H9 (cell line): ENCODE data around the gene CMTM4. TPM values are rescaled to one million over a fixed set of nuclear protein-coding genes. Genes with fewer than 3 reads are reported as not detected.
A peak's percentile ranks its signal among the peaks of the same experiment; 100 is the strongest.

Experiments
- DNase-seq: peaks from one replicate; pipeline ENCODE4 v3.0.0-alpha.2; 2017
- H2AFZ ChIP-seq: one replicate; pipeline ENCODE4 v1.6.1; 2013; ENCODE audit warnings: mild to moderate bottlenecking, low read length, control low read depth, moderate library complexity
- H2AK5ac ChIP-seq: 2 replicates; pipeline ENCODE4 v1.6.1; 2013; ENCODE audit warnings: low read length, control low read depth, mixed read lengths; ENCODE audit not compliant: insufficient read length
- H2BK120ac ChIP-seq: one replicate; pipeline ENCODE4 v1.6.1; 2013; ENCODE audit warnings: low read depth, mild to moderate bottlenecking, low read length, control low read depth, inconsistent platforms; ENCODE audit not compliant: poor library complexity, severe bottlenecking
- H2BK12ac ChIP-seq: 2 replicates; pipeline ENCODE4 v1.6.1; 2013; ENCODE audit warnings: low read length, control low read depth, mixed read lengths, low read depth; ENCODE audit not compliant: insufficient read length
- H2BK15ac ChIP-seq: 2 replicates; pipeline ENCODE4 v1.6.1; 2013; ENCODE audit warnings: low read depth, low read length, control low read depth
- H2BK20ac ChIP-seq: one replicate; pipeline ENCODE4 v1.6.1; 2013; ENCODE audit warnings: low read depth, mild to moderate bottlenecking, low read length, control low read depth, inconsistent platforms; ENCODE audit not compliant: poor library complexity, severe bottlenecking
- H2BK5ac ChIP-seq: 2 replicates; pipeline ENCODE4 v1.6.1; 2013; ENCODE audit warnings: low read length, control low read depth, mixed read lengths; ENCODE audit not compliant: insufficient read length
- H3K14ac ChIP-seq: 2 replicates; pipeline ENCODE4 v1.6.1; 2013; ENCODE audit warnings: low read length, control low read depth; ENCODE audit not compliant: insufficient read depth
- H3K18ac ChIP-seq: 2 replicates; pipeline ENCODE4 v1.6.1; 2013; ENCODE audit warnings: low read depth, mild to moderate bottlenecking, mixed read lengths, low read length, control low read depth; ENCODE audit not compliant: insufficient read length
- H3K23ac ChIP-seq: 2 replicates; pipeline ENCODE4 v1.6.1; 2013; ENCODE audit warnings: low read length, control low read depth, mixed read lengths, low read depth; ENCODE audit not compliant: insufficient read length
- H3K23me2 ChIP-seq: 2 replicates; pipeline ENCODE4 v1.6.1; 2013; ENCODE audit warnings: low read depth, mild to moderate bottlenecking, mixed read lengths, low read length, control low read depth; ENCODE audit not compliant: insufficient read length, poor library complexity, severe bottlenecking
- H3K27ac ChIP-seq: 2 replicates; pipeline ENCODE4 v1.5.1; 2013; ENCODE audit warnings: low read length, control low read depth, mixed read lengths, low read depth; ENCODE audit not compliant: insufficient read length
- H3K27me3 ChIP-seq: 2 replicates; pipeline ENCODE4 v1.6.1; 2013; ENCODE audit warnings: low read length, control low read depth, inconsistent platforms; ENCODE audit not compliant: insufficient read depth
- H3K4ac ChIP-seq: 2 replicates; pipeline ENCODE4 v1.6.1; 2013; ENCODE audit warnings: low read depth, mild to moderate bottlenecking, control low read depth, inconsistent platforms, low read length, moderate library complexity
- H3K4me1 ChIP-seq: 2 replicates; pipeline ENCODE4 v1.6.1; 2013; ENCODE audit warnings: low read length, control low read depth, inconsistent platforms; ENCODE audit not compliant: insufficient read depth
- H3K4me2 ChIP-seq: 2 replicates; pipeline ENCODE4 v1.6.1; 2013; ENCODE audit warnings: low read length, control low read depth, mixed read lengths; ENCODE audit not compliant: insufficient read length, insufficient read depth
- H3K56ac ChIP-seq: 2 replicates; pipeline ENCODE4 v1.6.1; 2013; ENCODE audit warnings: low read depth, mild to moderate bottlenecking, mixed read lengths, low read length, control low read depth; ENCODE audit not compliant: insufficient read length
- H3K79me1 ChIP-seq: 2 replicates; pipeline ENCODE4 v1.6.1; 2013; ENCODE audit warnings: low read depth, mild to moderate bottlenecking, moderate library complexity, low read length, control low read depth, inconsistent platforms; ENCODE audit not compliant: insufficient read depth, poor library complexity, severe bottlenecking
- H3K79me2 ChIP-seq: 2 replicates; pipeline ENCODE4 v1.6.1; 2013; ENCODE audit warnings: low read length, control low read depth, inconsistent platforms; ENCODE audit not compliant: insufficient read depth
- H3K9ac ChIP-seq: 2 replicates; pipeline ENCODE4 v1.6.1; 2013; ENCODE audit warnings: low read length, control low read depth, mixed read lengths; ENCODE audit not compliant: insufficient read length; ENCODE audit errors: extremely low read depth
- H3K9me3 ChIP-seq: one replicate; pipeline ENCODE4 v1.6.1; 2013; ENCODE audit warnings: low read depth, low read length, inconsistent platforms; ENCODE audit not compliant: control insufficient read depth
- H3T11ph ChIP-seq: one replicate; pipeline ENCODE4 v1.6.1; 2013; ENCODE audit warnings: mild to moderate bottlenecking, low read length, control low read depth, inconsistent platforms
- H4K20me1 ChIP-seq: one replicate; pipeline ENCODE4 v1.6.1; 2013; ENCODE audit not compliant: control insufficient read depth, insufficient read length, insufficient read depth
- H4K5ac ChIP-seq: 2 replicates; pipeline ENCODE4 v1.6.1; 2013; ENCODE audit warnings: low read depth, mild to moderate bottlenecking, mixed read lengths, low read length, control low read depth; ENCODE audit not compliant: insufficient read length
- H4K8ac ChIP-seq: replicated peaks from 2 replicates; pipeline ENCODE4 v1.6.1; 2013; ENCODE audit warnings: low read length, control low read depth, mixed read lengths, low read depth; ENCODE audit not compliant: insufficient read length
- H4K91ac ChIP-seq: 2 replicates; pipeline ENCODE4 v1.6.1; 2013; ENCODE audit warnings: low read depth, mild to moderate bottlenecking, moderate library complexity, mixed read lengths, low read length, control low read depth; ENCODE audit not compliant: insufficient read length
- H3K27ac Mint-ChIP-seq, 3 experiments: 2 replicates in 2 of 3; 3 replicates in 1 of 3; pipeline ENCODE4 v1.8.0; 2020 to 2021; ENCODE audit warnings: mixed read lengths in 3 of 3, mild to moderate bottlenecking in 1 of 3, moderate library complexity in 1 of 3
- H3K27me3 Mint-ChIP-seq: 2 replicates; pipeline ENCODE4 v1.8.0; 2021; ENCODE audit warnings: low read depth, mild to moderate bottlenecking, moderate library complexity, mixed read lengths
- H3K36me3 Mint-ChIP-seq, 3 experiments: 2 replicates in 2 of 3; 3 replicates in 1 of 3; pipeline ENCODE4 v1.8.0; 2020 to 2021; ENCODE audit warnings: low read depth in 3 of 3, mixed read lengths in 3 of 3; ENCODE audit not compliant: insufficient read depth in 1 of 3
- H3K4me1 Mint-ChIP-seq, 2 experiments: 2 replicates each; pipeline ENCODE4 v1.8.0; 2020; ENCODE audit warnings: mixed read lengths in 2 of 2
- H3K4me3 Mint-ChIP-seq, 2 experiments: 2 replicates in 1 of 2; 3 replicates in 1 of 2; pipeline ENCODE4 v1.8.0; 2020 to 2021; ENCODE audit warnings: mild to moderate bottlenecking in 2 of 2, mixed read lengths in 2 of 2, moderate library complexity in 1 of 2
- H3K9me3 Mint-ChIP-seq, 2 experiments: 2 replicates in 1 of 2; 3 replicates in 1 of 2; pipeline ENCODE4 v1.8.0; 2020; ENCODE audit warnings: mild to moderate bottlenecking in 2 of 2, mixed read lengths in 2 of 2, moderate library complexity in 1 of 2
- CTCF ChIP-seq: fragments of 200-600 bp; sonication (generic); conservative IDR thresholded peaks from 3 replicates; pipeline ENCODE4 v1.8.0; 2021; ENCODE audit warnings: antibody characterized with exemption, mild to moderate bottlenecking
- WGBS: extraction: QIAGEN DNeasy Blood & Tissue Kit; methylation state at CpG from one replicate; pipeline ENCODE4 v1.1.7; 2013; ENCODE audit warnings: missing lambda C conversion rate, low lambda C conversion rate, mixed read lengths; ENCODE audit not compliant: insufficient read length; ENCODE audit errors: extremely low coverage; 5-methylcytosine and 5-hydroxymethylcytosine counted together
- total RNA-seq: library from RNA; stranded (reverse); gene quantifications from 2 replicates; pipeline ENCODE4 v1.2.1, GENCODE V29; 2021

CMTM4 gene
- total RNA-seq, 1 experiment from 2014 or later: 40.5 TPM

DNA sequence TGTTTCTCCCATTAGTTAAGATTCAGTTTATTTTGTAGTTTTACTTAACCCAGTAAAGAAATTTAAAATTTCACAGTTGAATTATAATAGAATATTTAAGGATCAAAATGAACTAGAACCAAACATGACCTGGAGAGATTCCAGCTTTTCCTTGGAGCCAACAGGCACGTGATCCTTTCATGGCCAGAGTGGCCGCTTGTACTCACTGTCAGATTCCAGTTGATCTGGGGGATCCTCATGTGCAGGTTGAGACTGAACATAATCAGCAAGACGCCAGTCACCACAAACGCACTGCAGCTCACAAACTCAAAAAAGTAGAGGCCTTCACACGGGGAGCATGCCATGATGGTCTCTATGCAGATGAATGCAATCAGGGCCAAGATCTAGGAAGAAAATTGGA lies 60.3 kb downstream of the CMTM4 start:
- no peaks in the 10 kb centered on the region; a peak in 1 of 5 replicates for H3K9me3 Mint-ChIP-seq
- H3K9ac ChIP-seq: no peak overlapping the region
- no peak overlapping the region for H3K4me3 Mint-ChIP-seq
- no peaks in the 10 kb centered on the region for H3K79me2 ChIP-seq
- peak overlapping the region in 1 of 3 experiments; percentile 15; a peak in 1 of 7 replicates for H3K27ac Mint-ChIP-seq
- DNase-seq: no peak
- no peaks in the 10 kb centered on the region for H4K20me1 ChIP-seq
- no peak overlapping the region for H4K91ac ChIP-seq
- peaks cover 20 to 42% (median 33%) of the 10 kb centered on the region in 3 experiments for H3K36me3 Mint-ChIP-seq
- H4K8ac ChIP-seq: no peak overlapping the region
- H2BK12ac ChIP-seq: no peak overlapping the region
- H2BK5ac ChIP-seq: no peak overlapping the region
- no peaks in the 10 kb centered on the region for H3K9me3 ChIP-seq
- peaks cover 3% of the 10 kb centered on the region; the same call in 1 of the 2 replicates for H3K4me1 ChIP-seq
- H3K27me3 ChIP-seq: no peaks in the 10 kb centered on the region
- WGBS: no CpG with 5 or more reads among the region's 5 CpGs
- no peak overlapping the region for H2BK15ac ChIP-seq
- no peak overlapping the region for H3K4me2 ChIP-seq
- H3K27me3 Mint-ChIP-seq: no peaks in the 10 kb centered on the region
- no peak overlapping the region for H2AK5ac ChIP-seq
- H2BK20ac ChIP-seq: no peak overlapping the region
- no peak overlapping the region for H3K27ac ChIP-seq
- H2BK120ac ChIP-seq: no peak overlapping the region
- H2AFZ ChIP-seq: no peak overlapping the region
- H3K79me1 ChIP-seq: no peaks in the 10 kb centered on the region
- H3K4me1 Mint-ChIP-seq: peaks cover 27% of the 10 kb centered on the region in 2 experiments
- no peak overlapping the region for H3K4ac ChIP-seq
- no peak overlapping the region for H4K5ac ChIP-seq
- no peak overlapping the region for H3K56ac ChIP-seq
- H3K14ac ChIP-seq: no peak overlapping the region
- H3T11ph ChIP-seq: no peak overlapping the region
- H3K18ac ChIP-seq: no peak overlapping the region
- no peak overlapping the region for H3K23ac ChIP-seq
- H3K23me2 ChIP-seq: no peaks in the 10 kb centered on the region
- TF ChIP-seq CTCF: no peak
